K562 (cell line): ENCODE data around the gene KCNK1. TPM values are rescaled to one million over a fixed set of nuclear protein-coding genes. Genes with fewer than 3 reads are reported as not detected.
A peak's percentile ranks its signal among the peaks of the same experiment; 100 is the strongest.

Experiments used
- ATAC-seq: fragments of 200-7000 bp; cut with Tn5 transposase; 3 replicates; pipeline ENCODE4 v1.9.1; 2020; ENCODE audit warnings: moderate library complexity
- BruUV-seq: library from RNA; stranded (reverse); fragments of 400-500 nt; replicated peaks from 2 replicates; lab custom pipeline; 2021; lab: Mats Ljungman, UMichigan
- CTCF ChIA-PET: fragments of 300-600 bp; formaldehyde crosslinking; extraction: SDS; loops from one replicate; lab custom pipeline; 2021; ENCODE audit warnings: low intra/inter-chr PET ratio; lab: Yijun Ruan, JAX
- POLR2A ChIA-PET: fragments of 300-600, 350-650 bp; sonication (Branson Sonifier 250); formaldehyde crosslinking; extraction: SDS; loops from one replicate; lab custom pipeline; 2021; ENCODE audit warnings: antibody characterized with exemption, inconsistent platforms; lab: Yijun Ruan, JAX
- DNase-seq, 4 experiments: peaks; one replicate each; pipeline versions ENCODE4 v3.0.0 to v3.0.0-alpha.2; 2011 to 2018; ENCODE audit warnings: low spot score in 3 of 4, mixed read lengths in 3 of 4; ENCODE audit errors: extremely low read depth in 1 of 4
- FAIRE-seq: peaks from 2 replicates; lab custom pipeline; 2011; peaks lifted over from hg19 to GRCh38; lab: Jason Lieb, UNC
- H2AFZ ChIP-seq: 2 replicates; pipeline ENCODE4 v1.6.0; 2011; ENCODE audit warnings: low read depth, low read length, control low read depth, inconsistent platforms
- H3K27ac ChIP-seq: fragments of 200-600 bp; 3 replicates; pipeline ENCODE4 v1.8.0; 2011; ENCODE audit warnings: low read depth, mild to moderate bottlenecking, control low read depth, inconsistent platforms, low read length, moderate library complexity, mixed read lengths; ENCODE audit errors: extremely low read depth
- H3K27me3 ChIP-seq, 2 experiments: fragments of 300-600 bp in 1 of 2; 2 replicates in 1 of 2; 3 replicates in 1 of 2; pipeline versions ENCODE4 v1.6.0 to v1.8.0; 2011; ENCODE audit warnings: inconsistent platforms in 2 of 2, low read length in 2 of 2, mild to moderate bottlenecking in 1 of 2, mixed read lengths in 1 of 2, moderate library complexity in 1 of 2; ENCODE audit not compliant: control insufficient read depth in 2 of 2, insufficient read depth in 2 of 2
- H3K36me3 ChIP-seq: fragments of 300-600 bp; 3 replicates; pipeline ENCODE4 v1.8.0; 2011; ENCODE audit warnings: mild to moderate bottlenecking, low read length, inconsistent platforms; ENCODE audit not compliant: control insufficient read depth, insufficient read depth
- H3K4me1 ChIP-seq, 2 experiments: fragments of 200-600 bp in 1 of 2; replicated peaks in 1 of 2; 2 replicates in 1 of 2; 3 replicates in 1 of 2; pipeline versions ENCODE4 v1.5.1 to v1.8.0; 2011; ENCODE audit warnings: inconsistent platforms in 2 of 2, low read length in 2 of 2, mild to moderate bottlenecking in 1 of 2, mixed read lengths in 1 of 2, moderate library complexity in 1 of 2; ENCODE audit not compliant: control insufficient read depth in 2 of 2, insufficient read depth in 2 of 2
- H3K4me2 ChIP-seq: 2 replicates; pipeline ENCODE4 v1.6.1; 2011; ENCODE audit warnings: low read length, control low read depth, inconsistent platforms, mixed read lengths; ENCODE audit not compliant: insufficient read depth
- H3K4me3 ChIP-seq: fragments of 200-600 bp; sonication (generic), shearing (Covaris generic); 2 replicates; pipeline ENCODE4 v1.5.1; 2016; ENCODE audit warnings: control low read depth, inconsistent platforms
- H3K79me2 ChIP-seq: fragments of 200-600 bp; 3 replicates; pipeline ENCODE4 v1.8.0; 2011; ENCODE audit warnings: low read length, inconsistent platforms; ENCODE audit not compliant: control insufficient read depth, insufficient read depth
- H3K9ac ChIP-seq, 2 experiments: 2 replicates each; pipeline versions ENCODE4 v1.6.0 to v1.6.1; 2011; ENCODE audit warnings: low read depth in 2 of 2, low read length in 2 of 2, control low read depth in 1 of 2, inconsistent platforms in 1 of 2, mild to moderate bottlenecking in 1 of 2, mixed read lengths in 1 of 2; ENCODE audit not compliant: insufficient read depth in 1 of 2
- H3K9me1 ChIP-seq: one replicate; pipeline ENCODE4 v1.6.0; 2011; ENCODE audit warnings: inconsistent platforms, mild to moderate bottlenecking, low read length, moderate library complexity; ENCODE audit not compliant: control insufficient read depth, insufficient read depth
- H3K9me3 ChIP-seq: replicated peaks from 2 replicates; pipeline ENCODE4 v1.5.1; 2011; ENCODE audit warnings: low read depth, low read length, inconsistent platforms; ENCODE audit not compliant: control insufficient read depth, insufficient read depth
- H4K20me1 ChIP-seq: replicated peaks from 2 replicates; pipeline ENCODE4 v1.6.1; 2011; ENCODE audit warnings: low read length, inconsistent platforms, mixed read lengths; ENCODE audit not compliant: control insufficient read depth, insufficient read depth
- CBFA2T2 ChIP-seq: fragments of 450-650 bp; conservative IDR thresholded peaks from 2 replicates; pipeline ENCODE4 v1.6.1; 2017; ENCODE audit warnings: mild to moderate bottlenecking
- JUND ChIP-seq, 2 experiments: IDR thresholded peaks; 2 replicates in 1 of 2; 3 replicates in 1 of 2; pipeline ENCODE4 v1.6.1; 2011; ENCODE audit warnings: borderline replicate concordance in 2 of 2, low read depth in 2 of 2, low read length in 2 of 2, improper control_type of control experiment in 1 of 2, missing biosample characterization in 1 of 2, missing genetic modification characterization in 1 of 2, missing genetic modification reagents in 1 of 2
- KDM1A ChIP-seq, 2 experiments: fragments of 450-650 bp; IDR thresholded peaks; 2 replicates each; pipeline ENCODE4 v1.6.1; 2016; ENCODE audit warnings: mild to moderate bottlenecking in 2 of 2
- L3MBTL2 ChIP-seq: fragments of 450-650 bp; IDR thresholded peaks from 2 replicates; pipeline ENCODE4 v1.6.1; 2016; ENCODE audit warnings: mild to moderate bottlenecking, moderate library complexity
- MEF2A ChIP-seq: IDR thresholded peaks from 2 replicates; pipeline ENCODE4 v1.6.1; 2011; ENCODE audit warnings: low read depth, mild to moderate bottlenecking, low read length, moderate library complexity; ENCODE audit not compliant: control insufficient read depth
- MEIS2 ChIP-seq: fragments of 450-650 bp; IDR thresholded peaks from 2 replicates; pipeline ENCODE4 v1.6.1; 2014; ENCODE audit warnings: mild to moderate bottlenecking; ENCODE audit not compliant: partially characterized antibody
- POLR2AphosphoS5 ChIP-seq: IDR thresholded peaks from 2 replicates; pipeline ENCODE4 v1.6.1; 2011; ENCODE audit warnings: mild to moderate bottlenecking, low read depth, low read length, moderate library complexity; ENCODE audit not compliant: control insufficient read depth, insufficient read depth
- SMARCA4 ChIP-seq: fragments of 450-650 bp; IDR thresholded peaks from 2 replicates; pipeline ENCODE4 v1.6.1; 2016
- SMARCE1 ChIP-seq: fragments of 450-650 bp; IDR thresholded peaks from 2 replicates; pipeline ENCODE4 v1.7.1; 2016; ENCODE audit warnings: mild to moderate bottlenecking
- SNIP1 ChIP-seq: fragments of 450-650 bp; IDR thresholded peaks from 2 replicates; pipeline ENCODE4 v1.7.1; 2017; ENCODE audit warnings: low read depth, mild to moderate bottlenecking
- TCF3 ChIP-seq: sonication (generic); formaldehyde crosslinking; IDR thresholded peaks from 2 replicates; pipeline ENCODE4 v1.4.0; 2020; ENCODE audit warnings: mild to moderate bottlenecking, missing genetic modification reagents
- TGIF2 ChIP-seq: sonication (generic); formaldehyde crosslinking; IDR thresholded peaks from 2 replicates; pipeline ENCODE4 v1.8.1; 2022; ENCODE audit warnings: mild to moderate bottlenecking, missing genetic modification reagents, moderate library complexity
- TRIM24 ChIP-seq, 2 experiments: fragments of 450-650 bp; IDR thresholded peaks; 2 replicates each; pipeline ENCODE4 v1.6.1; 2016
- WGBS: fragments of 100-300 bp; shearing (Covaris generic); methylation state at CpG from one replicate; pipeline ENCODE4 v1.1.6; 2016; ENCODE audit warnings: low coverage, mixed read lengths; ENCODE audit not compliant: insufficient coverage; ENCODE audit errors: missing lambda C conversion rate; 5-methylcytosine and 5-hydroxymethylcytosine counted together
- in situ Hi-C: fragments of 300-500 bp; cut with MboI; formaldehyde crosslinking; loops from 4 replicates; pipeline ENCODE4 v1.15.0; 2018; ENCODE audit warnings: inconsistent platforms, mixed read lengths
- intact Hi-C: fragments of 100-400 bp; cut with micrococcal nuclease; formaldehyde crosslinking; loops from 2 replicates; pipeline ENCODE4 v1.14.2; 2022
- polyA plus RNA-seq, 8 experiments: library from polyadenylated mRNA; depleted of rRNA in 4 of 8; stranded (reverse) in 5 of 8; unstranded in 3 of 8; fragments of >200 nt; fragmentation: Nextera tagmentation in 2 of 8; fragmentation: Illumina TruSeq in 1 of 8; extraction: Ambion mirVana in 2 of 8; extraction: Trizol in 1 of 8; gene quantifications; 2 replicates each; pipeline versions ENCODE4 v1.2.1 to v1.2.3, GENCODE V29; 2011 to 2014; ENCODE audit warnings: inconsistent platforms in 1 of 8, missing spikeins in 1 of 8
- total RNA-seq, 7 experiments: library from RNA; depleted of rRNA in 6 of 7; stranded (reverse); fragments of >200 nt in 6 of 7; fragmentation: Illumina TruSeq in 2 of 7; extraction: Trizol in 2 of 7; gene quantifications; 2 replicates each; pipeline versions ENCODE4 v1.2.1 to v1.2.3, GENCODE V29; 2011 to 2021; ENCODE audit warnings: low replicate concordance in 1 of 7
- TF ChIP-seq, protein P1 (sequence below), 2 experiments: IDR thresholded peaks; 2 replicates each; pipeline ENCODE4 v1.6.1; 2011; ENCODE audit warnings: borderline replicate concordance in 1 of 2, control low read depth in 1 of 2, low read depth in 1 of 2, low read length in 1 of 2, mild to moderate bottlenecking in 1 of 2, mixed read lengths in 1 of 2, moderate library complexity in 1 of 2; ENCODE audit not compliant: insufficient read depth in 1 of 2, insufficient read length in 1 of 2, poor library complexity in 1 of 2, severe bottlenecking in 1 of 2; ENCODE audit errors: extremely low read depth in 1 of 2
- TF ChIP-seq, protein P2 (sequence below): sonication (generic); formaldehyde crosslinking; IDR thresholded peaks from 2 replicates; pipeline ENCODE4 v1.8.1; 2023; ENCODE audit warnings: mild to moderate bottlenecking, missing genetic modification reagents

The KCNK1 gene
- total and polyA plus RNA-seq, 9 of the 15 experiments (the other 6 are each of a cell fraction or from before 2014, with no cell fraction given): 3.1 to 22.7 (median 6.0) TPM

- Histone ChIP-seq H3K79me2 (no peaks in the 10 kb centered on the region), H2AFZ (peak overlapping the region; percentile 44), H3K36me3 (no peaks in the 10 kb centered on the region), H3K4me1 (peaks cover 0 to 3% of the 10 kb centered on the region in 2 experiments; a peak in 2 of 5 replicates), H3K4me3 (no peak overlapping the region), H3K27ac (no peak overlapping the region), H3K9me1 (no peaks in the 10 kb centered on the region), H3K27me3 (no peaks in the 10 kb centered on the region; a peak in 1 of 5 replicates), H3K9me3 (no peaks in the 10 kb centered on the region), H4K20me1 (no peaks in the 10 kb centered on the region), H3K4me2 (no peak overlapping the region), H3K9ac (no peak overlapping the region)
- intact Hi-C loops: no loop called here
- CTCF ChIA-PET: no interaction called here
- no TSS peak for BruUV-seq
- whole genome bisulfite sequencing: 26% methylated on average over 5 of the region's 5 CpGs
- FAIRE-seq (no peak), ATAC-seq (no peak), DNase-seq (peak in 1 of 4 experiments; percentile 11)
- POLR2A ChIA-PET: interaction anchor here (1.4 to 1.6 kb wide), 2 partner anchors 9 to 99 kb away, joined by 4 to 5 read pairs; no protein-coding TSS in a partner anchor
- in situ Hi-C loops: no loop called here
- TF ChIP-seq, protein P1, sequence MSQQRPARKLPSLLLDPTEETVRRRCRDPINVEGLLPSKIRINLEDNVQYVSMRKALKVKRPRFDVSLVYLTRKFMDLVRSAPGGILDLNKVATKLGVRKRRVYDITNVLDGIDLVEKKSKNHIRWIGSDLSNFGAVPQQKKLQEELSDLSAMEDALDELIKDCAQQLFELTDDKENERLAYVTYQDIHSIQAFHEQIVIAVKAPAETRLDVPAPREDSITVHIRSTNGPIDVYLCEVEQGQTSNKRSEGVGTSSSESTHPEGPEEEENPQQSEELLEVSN (IDR thresholded peaks at IDR 0.05; ENCODE audit: borderline replicate concordance in 1 of 2, extremely low read depth in 1 of 2, insufficient read depth in 1 of 2, insufficient read length in 1 of 2, low read depth in 1 of 2, low read length in 1 of 2, poor library complexity in 1 of 2, severe bottlenecking in 1 of 2): peak in 1 of 2 experiments; percentile 25
- TF ChIP-seq KDM1A (IDR thresholded peaks at IDR 0.05): peak in 1 of 2 experiments; percentile 46; a peak in 1 of 4 replicates
- TF ChIP-seq SMARCE1: peak; percentile 44; the same call in 1 of the 2 replicates
- TF ChIP-seq TGIF2: no peak
- peak; percentile 88 for TF ChIP-seq L3MBTL2
- peak; percentile 33; the same call in 1 of the 2 replicates for TF ChIP-seq CBFA2T2
- TF ChIP-seq TRIM24 (IDR thresholded peaks at IDR 0.05): peak in 1 of 2 experiments; percentile 46; a peak in 1 of 4 replicates
- TF ChIP-seq MEIS2: peak; percentile 41
- TF ChIP-seq, protein P2, sequence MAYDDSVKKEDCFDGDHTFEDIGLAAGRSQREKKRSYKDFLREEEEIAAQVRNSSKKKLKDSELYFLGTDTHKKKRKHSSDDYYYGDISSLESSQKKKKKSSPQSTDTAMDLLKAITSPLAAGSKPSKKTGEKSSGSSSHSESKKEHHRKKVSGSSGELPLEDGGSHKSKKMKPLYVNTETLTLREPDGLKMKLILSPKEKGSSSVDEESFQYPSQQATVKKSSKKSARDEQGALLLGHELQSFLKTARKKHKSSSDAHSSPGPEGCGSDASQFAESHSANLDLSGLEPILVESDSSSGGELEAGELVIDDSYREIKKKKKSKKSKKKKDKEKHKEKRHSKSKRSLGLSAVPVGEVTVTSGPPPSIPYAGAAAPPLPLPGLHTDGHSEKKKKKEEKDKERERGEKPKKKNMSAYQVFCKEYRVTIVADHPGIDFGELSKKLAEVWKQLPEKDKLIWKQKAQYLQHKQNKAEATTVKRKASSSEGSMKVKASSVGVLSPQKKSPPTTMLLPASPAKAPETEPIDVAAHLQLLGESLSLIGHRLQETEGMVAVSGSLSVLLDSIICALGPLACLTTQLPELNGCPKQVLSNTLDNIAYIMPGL (CRISPR knock-in tag): no peak
- peak; percentile 33; the same call in 1 of the 2 replicates for TF ChIP-seq TCF3 (CRISPR knock-in tag)
- TF ChIP-seq SNIP1: no peak
- TF ChIP-seq POLR2AphosphoS5: no peak
- TF ChIP-seq SMARCA4: 0 out of 2 replicates have a peak, but pooled peaks have one; percentile 47
- TF ChIP-seq MEF2A: no peak
- TF ChIP-seq JUND (IDR thresholded peaks at IDR 0.05; ENCODE audit: borderline replicate concordance, low read depth, low read length): peak; percentile 30; the same call in 1 of the 2 replicates
- 0 out of 3 replicates have a peak, but pooled peaks have one; percentile 32 for TF ChIP-seq JUND (tag; IDR thresholded peaks at IDR 0.05; ENCODE audit: borderline replicate concordance, low read depth, low read length)
These were observed 38.5 kb upstream of the KCNK1 start for GRCh38 chr1:233575450-233575849.
